Subcutaneous adipose tissue (tissue), 4 donors: ENCODE data around the gene CYP4F22. TPM values are rescaled to one million over a fixed set of nuclear protein-coding genes. Genes with fewer than 3 reads are reported as not detected.

ENCODE experiments used
- total RNA-seq, 4 donors: library from RNA; depleted of rRNA; stranded (reverse); fragments of >200 nt; gene quantifications; one replicate each; pipeline ENCODE4 v1.1.0, GENCODE V29; 2016
- TF ChIP-seq, protein P1 (sequence below): fragments of 450-650 bp; IDR thresholded peaks from one replicate; pipeline ENCODE4 v1.5.1; 2016; ENCODE audit warnings: low read depth, mild to moderate bottlenecking, control low read depth, antibody characterized with exemption, moderate library complexity

Gene CYP4F22
- total RNA-seq, 4 donors from 2014 or later, result 0.33 to 5.9 (median 1.2) TPM

DNA sequence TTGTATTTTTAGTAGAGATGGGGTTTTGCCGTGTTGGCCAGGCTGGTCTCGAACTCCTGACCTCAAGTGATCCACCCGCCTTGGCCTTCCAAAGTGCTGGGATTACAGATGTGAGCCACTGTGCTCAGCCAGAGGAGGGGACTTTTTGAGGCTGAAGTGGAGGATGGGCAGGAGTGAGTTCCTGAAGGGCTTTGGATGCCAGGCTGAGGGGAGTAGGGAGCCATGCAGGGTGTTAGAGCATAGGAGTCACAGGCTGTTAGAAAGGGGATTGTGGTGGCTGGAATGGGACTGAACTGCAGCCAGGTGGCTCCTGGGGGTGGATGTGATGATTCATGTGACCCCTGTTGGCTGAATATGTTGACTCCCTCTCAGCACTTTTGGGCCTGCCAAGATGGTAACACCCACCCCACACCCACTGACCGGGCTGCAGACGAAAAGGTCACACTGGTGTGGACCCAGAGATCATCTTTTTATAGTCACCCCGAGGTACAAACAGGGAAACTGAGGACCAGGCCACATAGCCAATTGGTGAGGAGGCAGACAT is 11.2 kb downstream of the CYP4F22 start:
- TF ChIP-seq, protein P1, sequence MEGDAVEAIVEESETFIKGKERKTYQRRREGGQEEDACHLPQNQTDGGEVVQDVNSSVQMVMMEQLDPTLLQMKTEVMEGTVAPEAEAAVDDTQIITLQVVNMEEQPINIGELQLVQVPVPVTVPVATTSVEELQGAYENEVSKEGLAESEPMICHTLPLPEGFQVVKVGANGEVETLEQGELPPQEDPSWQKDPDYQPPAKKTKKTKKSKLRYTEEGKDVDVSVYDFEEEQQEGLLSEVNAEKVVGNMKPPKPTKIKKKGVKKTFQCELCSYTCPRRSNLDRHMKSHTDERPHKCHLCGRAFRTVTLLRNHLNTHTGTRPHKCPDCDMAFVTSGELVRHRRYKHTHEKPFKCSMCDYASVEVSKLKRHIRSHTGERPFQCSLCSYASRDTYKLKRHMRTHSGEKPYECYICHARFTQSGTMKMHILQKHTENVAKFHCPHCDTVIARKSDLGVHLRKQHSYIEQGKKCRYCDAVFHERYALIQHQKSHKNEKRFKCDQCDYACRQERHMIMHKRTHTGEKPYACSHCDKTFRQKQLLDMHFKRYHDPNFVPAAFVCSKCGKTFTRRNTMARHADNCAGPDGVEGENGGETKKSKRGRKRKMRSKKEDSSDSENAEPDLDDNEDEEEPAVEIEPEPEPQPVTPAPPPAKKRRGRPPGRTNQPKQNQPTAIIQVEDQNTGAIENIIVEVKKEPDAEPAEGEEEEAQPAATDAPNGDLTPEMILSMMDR, result no peak

DNA sequence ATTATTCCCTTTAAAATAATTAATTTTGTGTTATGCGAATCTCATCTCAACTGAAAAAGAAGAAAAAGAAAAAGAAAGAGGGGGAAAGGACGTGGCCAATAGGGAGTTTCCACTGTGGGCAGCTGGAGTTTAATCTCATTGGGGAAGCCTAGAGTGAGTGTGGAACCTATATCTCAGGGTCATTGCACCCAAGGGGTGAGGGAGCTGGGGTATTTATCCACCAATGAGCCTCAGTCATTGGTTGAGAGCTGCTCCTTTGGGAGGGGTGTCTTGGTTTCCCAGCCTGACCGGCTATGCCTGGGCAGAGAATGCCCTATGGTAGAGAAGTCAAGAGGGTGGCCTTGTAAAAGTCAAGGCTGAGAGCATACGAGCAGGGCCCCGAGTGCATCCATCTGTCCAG is 16.5 kb downstream of the CYP4F22 start:
- TF ChIP-seq, protein P1, result no peak

DNA sequence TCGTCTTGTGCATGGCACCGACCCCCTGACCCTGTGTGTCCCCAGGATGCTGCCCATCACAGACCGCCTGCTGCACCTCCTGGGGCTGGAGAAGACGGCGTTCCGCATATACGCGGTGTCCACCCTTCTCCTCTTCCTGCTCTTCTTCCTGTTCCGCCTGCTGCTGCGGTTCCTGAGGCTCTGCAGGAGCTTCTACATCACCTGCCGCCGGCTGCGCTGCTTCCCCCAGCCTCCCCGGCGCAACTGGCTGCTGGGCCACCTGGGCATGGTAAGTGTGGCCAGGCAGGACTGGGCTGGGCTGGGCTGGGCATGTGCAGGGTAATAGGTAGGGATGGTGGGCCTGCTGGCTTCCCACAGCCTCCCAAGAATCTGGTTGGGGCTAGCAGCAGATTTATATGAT is 17.0 kb downstream of the CYP4F22 start:
- TF ChIP-seq, protein P1, result no peak

DNA sequence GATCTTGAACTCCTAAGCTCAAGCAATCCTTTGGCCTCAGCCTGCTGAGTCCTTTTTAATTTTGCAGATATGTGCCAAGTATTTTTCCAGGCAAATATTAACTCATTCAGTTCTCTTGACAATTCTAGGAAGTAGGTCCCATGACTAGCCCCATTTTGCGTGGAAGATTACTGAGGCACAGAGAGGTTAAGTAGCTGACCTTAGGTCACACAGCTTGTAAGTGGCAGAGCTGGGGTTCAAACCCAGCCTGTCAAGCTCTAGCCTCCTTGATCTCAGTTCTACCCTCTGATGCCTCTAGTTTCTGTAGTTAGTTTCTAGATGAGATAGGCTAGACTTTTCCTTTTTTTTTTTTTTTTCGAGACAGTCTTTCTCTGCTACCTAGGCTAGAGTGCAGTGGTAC is 18.1 kb downstream of the CYP4F22 start:
- TF ChIP-seq, protein P1, result no peak

DNA sequence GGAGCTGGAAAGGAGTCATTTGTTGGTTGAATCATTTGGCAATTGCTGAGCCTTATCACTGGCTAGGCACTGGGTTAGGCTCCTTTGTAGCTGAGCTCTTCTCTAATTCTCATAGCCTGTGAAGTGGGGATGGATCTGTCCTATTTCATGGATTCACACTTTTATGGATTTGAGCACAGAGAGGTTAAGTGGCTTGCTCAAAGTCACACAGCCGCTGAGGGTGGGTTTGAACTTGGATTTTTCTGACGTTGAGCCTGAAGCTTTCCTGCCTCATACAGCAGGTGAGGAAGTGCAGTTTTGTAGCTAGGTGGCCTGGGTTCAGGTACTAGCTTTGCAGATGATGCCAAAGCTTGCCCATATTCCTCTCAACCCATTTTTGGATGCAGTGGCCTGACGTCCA is 19.4 kb downstream of the CYP4F22 start:
- TF ChIP-seq, protein P1, result no peak

DNA sequence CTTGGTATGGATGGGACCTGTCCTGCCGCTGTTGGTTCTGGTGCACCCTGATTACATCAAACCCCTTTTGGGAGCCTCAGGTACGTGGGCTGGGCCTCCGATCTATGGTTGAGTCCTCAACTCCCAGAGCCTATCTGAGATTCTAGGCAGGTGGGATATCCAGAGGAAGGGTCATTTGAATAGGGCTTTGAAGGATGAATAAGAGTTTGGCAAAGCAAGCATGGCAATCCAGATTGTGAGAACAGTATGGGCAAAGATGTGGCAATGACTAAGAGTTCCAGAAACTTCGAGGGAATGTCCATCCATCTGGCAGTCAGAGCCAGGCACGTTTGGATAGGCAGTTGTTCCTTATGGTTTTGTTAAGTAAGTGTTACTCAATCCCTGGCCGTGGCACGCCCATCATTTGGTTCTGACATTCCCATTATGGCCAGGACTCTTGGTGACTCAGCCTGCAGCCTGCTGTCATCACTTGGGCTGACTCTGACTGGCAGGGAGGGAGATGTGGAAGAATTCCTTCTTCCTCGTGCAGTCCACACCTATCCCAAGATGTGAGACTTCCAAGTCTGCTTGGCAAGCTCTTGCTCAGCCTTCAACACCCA is 21.5 kb downstream of the CYP4F22 start:
- TF ChIP-seq, protein P1, result no peak

DNA sequence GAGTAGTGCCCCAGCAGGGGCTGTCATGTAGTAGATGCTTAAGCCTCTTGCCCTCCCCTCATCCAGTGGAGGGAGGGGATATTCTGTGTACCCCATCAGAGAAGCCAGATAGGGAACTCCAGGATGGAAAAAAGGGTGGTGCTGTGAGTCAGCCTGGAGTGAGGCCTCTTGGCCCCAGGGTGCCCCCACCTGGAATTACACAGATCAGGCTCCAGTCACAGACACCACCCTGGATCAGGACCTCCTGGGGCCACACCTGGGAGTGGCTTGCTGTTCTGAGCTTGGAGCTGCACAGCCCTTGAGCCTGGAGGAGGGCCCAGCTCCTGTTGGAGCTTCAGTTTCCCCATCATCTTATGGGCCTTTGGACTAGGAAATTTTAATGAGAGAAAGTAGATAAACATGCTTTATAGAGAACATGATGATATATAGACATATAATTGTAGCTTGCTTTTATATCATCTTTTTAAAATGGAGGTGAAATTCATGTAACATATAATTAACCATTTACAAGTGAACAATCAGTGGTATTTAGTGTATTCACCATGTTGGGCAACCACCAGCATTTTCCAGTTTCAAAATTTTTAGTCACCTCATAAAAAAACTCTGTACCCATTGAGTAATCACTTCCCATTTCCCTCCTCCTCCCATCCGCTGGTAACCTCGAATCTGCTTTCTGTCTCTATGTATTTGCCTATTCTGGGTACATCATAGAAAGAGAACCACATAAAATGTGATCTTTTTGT is 24.6 kb downstream of the CYP4F22 start:
- TF ChIP-seq, protein P1, result no peak
